ENCODE measurements around the gene DISC1.

DISC1 gene

DNA sequence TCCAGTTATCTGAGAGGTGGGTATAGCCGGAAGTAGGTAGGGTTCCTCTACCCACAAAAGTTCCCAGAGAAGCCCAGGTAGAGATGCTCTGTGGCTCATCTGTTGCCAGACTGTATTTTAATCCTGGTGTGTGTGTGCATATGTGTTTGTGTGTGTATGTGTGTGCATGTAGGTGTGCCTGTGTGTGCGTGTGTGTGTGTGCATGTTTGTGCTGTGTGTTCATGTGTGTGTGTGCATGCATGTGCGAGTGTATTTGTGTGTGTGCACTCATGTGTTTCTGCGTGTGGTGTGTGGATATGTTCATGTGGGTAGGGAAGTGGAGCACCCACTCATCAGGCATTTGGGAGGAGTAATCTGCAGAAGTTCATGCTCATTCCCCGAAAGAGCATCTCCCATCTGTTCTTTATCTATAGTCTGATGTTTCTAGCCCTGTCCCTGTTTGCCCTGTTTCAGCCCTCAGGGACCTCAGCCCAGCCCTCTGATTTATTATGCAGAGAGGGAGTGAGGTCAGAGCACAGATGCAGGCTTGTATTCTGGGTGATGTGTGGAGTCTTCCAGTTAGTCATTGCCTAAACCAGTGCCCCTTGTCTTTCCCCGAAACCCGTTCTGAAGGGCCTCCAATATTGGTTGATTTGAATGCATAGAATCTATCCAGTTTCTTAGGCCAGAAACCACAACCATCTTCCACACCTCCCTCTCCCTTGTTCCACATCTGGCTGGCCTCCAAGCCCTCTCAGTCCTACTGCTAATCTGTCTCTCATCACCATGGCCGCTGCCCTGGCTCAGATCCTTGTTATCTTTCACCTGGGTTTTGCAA lies 69.1 kb downstream of the DISC1 start:
- DNase-seq (ENCODE audit: low read depth) = no peak

- DNase-seq (ENCODE audit: low read depth) = no peak
These were observed 73.2 kb downstream of the DISC1 start for GRCh38 chr1:231699784-231700183.

DNA sequence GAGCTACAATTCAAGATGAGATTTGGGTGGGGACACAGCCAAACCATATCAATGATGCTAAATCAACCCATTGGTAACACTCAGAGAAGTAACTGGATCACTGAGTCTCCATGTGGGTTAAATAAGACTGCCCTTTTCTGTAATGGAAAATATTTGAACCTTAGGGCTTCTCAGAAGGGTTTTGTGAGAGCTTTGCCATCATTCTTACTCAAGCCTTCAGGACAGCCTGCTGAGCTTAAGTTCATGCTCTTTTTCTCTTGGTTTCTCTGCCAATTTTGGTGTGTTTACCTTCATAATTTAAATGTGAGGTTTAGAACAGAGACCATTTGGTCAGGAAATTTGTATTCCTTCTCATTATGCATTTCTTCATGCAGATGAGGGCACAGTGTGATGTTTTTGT lies 74.7 kb downstream of the DISC1 start:
- no peak for DNase-seq (ENCODE audit: low read depth)

DNA sequence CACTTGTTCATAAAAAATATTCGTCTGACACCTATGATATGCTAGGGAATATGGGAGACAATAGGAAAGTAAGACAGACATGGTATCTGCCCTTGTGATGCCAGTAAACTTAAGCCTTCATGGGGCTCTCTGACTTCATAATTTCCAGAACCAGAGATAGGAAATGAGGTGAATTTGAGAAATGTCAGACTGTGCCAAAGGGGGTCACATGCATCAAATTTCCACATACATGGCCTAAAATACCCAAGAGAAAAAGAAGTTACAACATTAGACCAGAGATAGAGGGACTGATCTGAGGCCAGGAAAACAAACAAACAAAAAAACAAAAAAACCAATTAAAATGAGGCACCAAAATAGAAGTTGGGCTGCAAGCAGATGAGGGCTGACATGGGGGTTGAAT lies 75.7 kb downstream of the DISC1 start:
- DNase-seq (ENCODE audit: low read depth) = no peak

DNA sequence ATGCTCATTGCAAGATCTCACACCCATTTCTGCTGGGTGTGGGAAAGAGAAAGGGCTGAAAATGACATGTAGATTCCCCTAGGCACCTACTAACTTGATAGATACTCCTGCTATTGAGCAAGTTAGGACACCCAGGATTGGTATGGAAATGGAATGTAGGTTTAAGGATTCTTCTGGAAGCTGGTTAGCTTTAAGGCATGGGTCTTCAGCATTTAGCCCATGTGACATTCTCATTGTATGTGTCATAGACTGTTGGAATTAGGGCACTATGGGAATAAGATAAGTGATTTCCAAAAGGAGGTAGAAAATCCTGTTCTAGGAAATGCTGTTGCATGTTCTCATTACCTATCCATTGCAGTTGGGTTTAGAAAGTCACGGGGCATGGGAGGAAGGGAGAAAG lies 76.2 kb downstream of the DISC1 start:
- no peak for DNase-seq (ENCODE audit: low read depth)

GRCh38 chr1:231705806-231706760 lies 79.5 kb downstream of the DISC1 start:
- no peak for DNase-seq (ENCODE audit: low read depth)

DNA sequence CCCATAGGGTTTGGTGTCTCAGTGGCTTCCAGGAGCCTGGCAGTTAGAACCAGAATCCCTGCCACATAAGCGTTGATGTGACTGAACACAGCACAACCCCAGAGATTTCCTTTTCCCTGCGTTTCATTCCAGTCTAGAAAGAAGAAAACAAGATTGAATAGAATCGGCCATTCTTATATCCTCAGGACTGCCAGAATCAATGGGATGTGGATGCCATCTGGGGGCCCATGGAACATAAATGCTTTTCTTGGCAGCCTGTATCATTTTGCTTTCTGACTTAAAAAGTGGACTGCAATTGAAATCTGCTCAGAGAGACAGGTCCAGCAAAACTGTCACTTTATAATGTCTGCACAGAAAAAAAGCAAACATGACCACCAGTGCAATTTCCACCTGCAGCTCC lies 80.3 kb downstream of the DISC1 start:
- no peak for DNase-seq (ENCODE audit: low read depth)

DNA sequence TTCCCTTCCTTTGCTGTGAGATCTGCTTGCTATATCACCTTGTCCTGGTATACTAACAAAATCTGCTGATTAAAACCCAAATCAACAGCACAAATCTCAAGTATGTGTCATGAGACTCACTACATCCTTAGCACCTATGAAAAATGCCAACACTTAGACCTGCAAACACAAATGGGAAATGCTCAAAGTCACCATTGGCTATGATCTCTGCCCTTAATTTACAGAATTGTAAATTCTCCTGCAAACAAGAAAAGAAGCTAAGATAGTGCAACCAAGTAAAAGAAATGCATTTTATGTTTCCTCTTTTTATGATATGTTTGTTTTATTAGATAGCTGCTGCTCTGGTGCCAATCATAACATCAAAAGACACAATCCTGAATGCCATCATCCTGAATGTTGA lies 80.8 kb downstream of the DISC1 start:
- DNase-seq (ENCODE audit: low read depth) = no peak

- DNase-seq (ENCODE audit: low read depth) = no peak
These were observed 81.8 kb downstream of the DISC1 start for GRCh38 chr1:231708394-231708793.

- no peak for DNase-seq (ENCODE audit: low read depth)
These were observed 87.8 kb downstream of the DISC1 start for GRCh38 chr1:231714440-231714839.

DNA sequence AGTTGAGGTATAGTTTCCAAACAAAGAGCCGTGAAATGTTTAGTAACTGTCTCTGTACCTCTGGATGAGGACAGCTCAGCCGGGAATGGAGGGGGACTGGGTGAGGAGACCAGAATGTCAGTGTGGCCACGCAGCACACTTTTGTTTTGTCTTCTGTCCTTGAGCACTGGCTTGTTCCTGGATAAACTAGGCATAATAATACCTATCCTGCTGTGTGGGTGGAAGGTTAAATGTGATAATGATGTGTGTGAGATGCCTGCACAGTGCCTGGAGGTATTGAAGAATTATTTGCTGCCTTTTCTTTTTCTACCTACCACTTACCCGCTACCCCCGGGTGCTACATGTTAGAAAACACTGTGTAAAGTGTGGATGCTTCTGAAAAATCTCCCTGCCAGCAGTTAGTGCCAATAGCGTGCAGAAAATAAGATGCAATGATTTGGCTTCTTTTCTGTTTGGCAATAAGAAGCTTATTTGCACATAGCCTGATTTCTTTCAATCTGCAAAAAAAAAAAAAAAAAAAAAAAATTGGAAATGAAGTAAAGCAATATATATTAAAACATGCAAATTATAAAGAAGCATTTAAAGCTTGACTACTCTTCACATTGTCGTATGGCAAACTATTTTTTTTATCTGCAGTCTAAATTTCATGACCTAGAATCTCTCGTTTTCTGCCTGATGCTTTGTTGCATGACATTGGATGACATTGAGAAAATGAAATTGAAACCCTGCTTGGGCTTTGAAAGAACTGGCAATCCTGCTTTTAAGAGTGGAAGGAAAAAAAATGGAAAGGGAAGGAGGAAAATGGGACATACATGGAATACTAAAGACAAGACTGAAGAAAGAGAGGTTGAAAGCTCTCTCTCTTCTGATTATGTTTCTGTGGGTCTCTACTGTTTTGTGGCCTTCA lies 89.5 kb downstream of the DISC1 start:
- no peak for DNase-seq (ENCODE audit: low read depth)

- no peak for DNase-seq (ENCODE audit: low read depth)
These were observed 90.3 kb downstream of the DISC1 start for GRCh38 chr1:231716879-231717278.

DNA sequence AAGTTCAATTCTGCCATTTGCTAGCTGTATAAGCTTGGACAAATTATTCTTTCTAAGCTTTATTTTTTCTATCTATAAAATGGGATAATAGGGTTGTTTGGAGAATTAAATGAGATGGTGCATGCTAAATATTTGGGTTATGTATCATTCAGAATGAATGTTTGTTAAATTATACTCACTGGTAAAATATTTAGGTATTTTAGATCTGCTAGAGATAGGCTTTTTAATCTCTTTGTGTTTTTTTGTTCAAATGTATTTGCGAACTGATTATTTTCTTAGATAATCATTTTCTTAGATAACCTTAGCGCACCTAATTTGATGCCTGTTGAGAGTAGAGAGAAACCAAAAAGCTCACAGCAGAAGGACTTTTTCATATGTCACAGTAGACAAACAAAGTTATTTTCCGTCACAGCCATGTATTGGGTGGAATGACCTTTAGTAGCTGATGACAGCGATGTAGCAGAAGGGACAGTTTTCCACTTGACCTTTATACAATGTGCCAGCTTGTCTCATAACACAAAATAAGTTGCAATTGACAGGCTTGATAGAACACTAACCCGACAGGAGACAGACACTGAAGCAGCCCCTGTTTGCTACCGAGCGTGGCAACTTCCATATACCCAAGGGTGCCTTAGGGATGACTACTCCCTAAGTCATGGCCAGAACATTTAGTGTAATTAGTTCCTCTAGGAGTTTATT lies 93.0 kb downstream of the DISC1 start:
- no peak for DNase-seq (ENCODE audit: low read depth)

DNA sequence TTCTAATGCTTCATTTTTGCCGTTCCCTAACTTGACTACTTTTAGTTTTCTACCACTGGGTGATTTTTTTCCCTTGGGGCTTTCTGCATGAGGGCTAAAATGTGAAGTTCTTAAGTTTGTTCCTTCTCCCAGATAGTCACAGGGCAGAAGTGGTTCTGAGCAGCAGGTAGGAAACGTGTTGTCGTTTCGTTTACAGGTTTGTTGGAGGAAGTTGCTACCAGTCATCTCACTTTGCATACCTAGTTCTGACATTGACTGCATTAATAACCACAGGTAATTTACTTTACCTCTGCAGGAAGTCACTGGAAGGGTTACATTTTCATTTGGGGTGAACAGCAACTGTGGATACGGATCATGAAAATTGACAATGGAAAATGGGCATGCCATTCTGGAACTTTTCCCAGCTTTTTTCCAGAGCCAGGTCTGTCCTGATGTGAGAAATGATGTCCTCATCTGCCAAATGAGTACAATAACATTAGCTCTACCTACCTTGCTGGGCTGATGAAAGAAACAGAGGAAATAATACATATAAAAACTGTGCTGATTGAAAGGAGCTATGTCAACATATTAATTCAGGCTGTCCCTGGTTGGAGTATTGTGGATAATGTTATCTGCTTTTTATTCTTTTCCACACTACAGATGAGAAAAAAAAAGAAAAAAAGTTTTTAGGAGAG lies 94.2 kb downstream of the DISC1 start:
- no peak for DNase-seq (ENCODE audit: low read depth)

DNA sequence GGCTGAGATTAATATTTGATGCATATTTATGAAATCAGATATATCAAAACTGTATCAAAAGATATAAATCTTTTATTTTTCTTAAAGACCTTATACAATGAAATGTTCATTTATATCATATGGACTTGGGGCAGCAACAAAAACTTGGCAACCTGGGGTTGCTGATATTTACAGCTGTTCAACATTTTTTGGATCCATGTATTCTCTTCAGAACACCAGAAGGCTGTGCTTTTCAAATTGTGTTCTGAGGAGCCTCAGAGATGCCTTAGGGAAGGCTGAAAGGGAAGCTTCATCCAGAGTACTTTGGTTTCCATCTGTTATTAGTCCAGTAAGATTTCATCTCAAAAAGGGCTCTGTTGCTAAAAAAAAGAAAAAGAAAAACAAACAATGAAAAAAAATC lies 94.8 kb downstream of the DISC1 start:
- no peak for DNase-seq (ENCODE audit: low read depth)

- no peak for DNase-seq (ENCODE audit: low read depth)
These were observed 95.8 kb downstream of the DISC1 start for GRCh38 chr1:231722356-231722755.

DNA sequence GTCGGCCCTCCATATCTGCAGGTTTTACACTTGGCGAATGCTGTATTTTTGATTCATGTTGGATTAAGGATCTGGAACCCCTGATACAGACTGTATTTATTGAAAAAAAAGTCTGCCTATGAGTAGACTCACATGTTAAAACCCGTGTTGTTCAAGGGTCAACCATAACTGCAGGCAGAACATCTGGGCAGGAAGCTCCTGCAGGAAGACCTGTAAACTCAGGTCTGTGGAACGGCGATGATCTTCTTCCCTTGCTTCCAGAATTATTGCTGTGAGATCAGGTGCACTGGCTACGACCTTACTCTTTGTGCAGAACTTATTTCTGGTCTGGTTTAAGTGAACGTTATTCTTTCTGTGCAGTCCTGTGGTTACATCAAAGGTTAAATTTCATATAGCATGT lies 96.6 kb downstream of the DISC1 start:
- DNase-seq (ENCODE audit: low read depth) = no peak

GRCh38 chr1:231724041-231724440 lies 97.5 kb downstream of the DISC1 start:
- DNase-seq (ENCODE audit: low read depth) = no peak

DNA sequence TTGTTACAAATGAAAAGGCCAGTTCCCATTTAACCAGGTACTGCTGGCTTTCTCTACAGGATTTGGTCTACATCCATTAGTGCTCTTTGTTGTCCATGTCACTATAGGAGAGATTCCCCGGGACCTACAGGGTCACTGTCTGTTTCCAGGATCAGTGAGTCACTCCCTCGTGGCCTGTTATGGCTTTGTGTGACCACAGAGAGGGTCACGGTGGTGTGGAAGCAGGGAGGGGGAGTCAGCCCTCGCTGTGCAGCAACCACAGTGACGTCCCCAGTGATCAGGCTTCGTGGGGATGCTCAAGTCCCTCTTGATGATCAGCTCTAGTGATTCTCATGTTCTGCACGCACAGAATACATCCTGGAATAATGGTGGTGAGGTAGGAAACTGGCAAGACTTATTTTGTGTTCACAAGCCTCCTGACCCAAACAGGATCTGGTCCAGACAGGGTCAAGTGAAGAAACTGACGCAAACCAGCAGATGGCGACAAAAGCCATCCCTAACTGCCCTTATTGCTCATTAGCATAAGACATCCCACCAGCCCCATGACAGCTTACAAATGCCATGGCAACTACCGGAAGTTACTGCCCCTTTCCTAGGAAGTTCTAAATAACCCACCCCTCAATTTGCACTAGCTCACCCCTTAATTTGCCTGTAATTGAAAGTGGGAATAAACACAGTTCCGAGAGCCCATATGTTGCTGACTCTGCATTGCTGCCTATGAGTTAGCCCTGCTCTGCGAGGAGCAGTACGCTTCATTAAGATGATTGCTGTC lies 98.5 kb downstream of the DISC1 start:
- DNase-seq (ENCODE audit: low read depth) = no peak

DNA sequence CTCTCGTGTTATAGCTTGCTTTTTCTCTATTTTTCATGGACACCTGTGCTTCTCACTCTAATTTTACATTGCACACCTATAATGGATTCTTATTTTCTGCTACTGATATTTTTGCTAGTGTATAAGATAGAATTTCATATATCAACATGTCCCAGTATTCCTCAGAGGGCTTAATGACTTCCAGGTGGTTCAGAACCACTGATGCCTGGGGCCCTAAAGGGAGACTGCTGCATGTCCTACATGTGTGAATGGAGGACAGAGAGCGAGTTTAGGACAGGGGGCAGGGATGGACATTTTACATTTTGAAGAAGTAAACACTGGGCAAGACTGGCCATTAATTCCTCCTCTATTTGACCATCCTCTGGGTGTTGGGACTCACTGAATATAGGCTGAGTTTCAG lies 100.6 kb downstream of the DISC1 start:
- no peak for DNase-seq (ENCODE audit: low read depth)

All from stimulated activated CD8-positive, alpha-beta memory T cell treated with anti-CD3 and anti-CD28 coated beads, Interleukin-15, amount 100 ng/mL, for 24 hours (primary cell).